Sigmoid colon (tissue), 7 donors: ENCODE results near the gene RPS8. TPM values are rescaled to one million over a fixed set of nuclear protein-coding genes. Genes with fewer than 3 reads are reported as not detected.

ENCODE experiments used
- DNase-seq: peaks from one replicate; pipeline ENCODE4 v3.0.0-alpha.2; 2019
- H3K27ac ChIP-seq, 4 donors: fragments of 200-600 bp; sonication (generic); one replicate each; pipeline ENCODE4 v1.5.1; 2016 to 2019; ENCODE audit warnings: mild to moderate bottlenecking in 1 of 4
- H3K27me3 ChIP-seq, 3 donors: fragments of 200-600 bp; sonication (generic); one replicate each; pipeline ENCODE4 v1.5.1; 2019; ENCODE audit warnings: mild to moderate bottlenecking in 1 of 3
- H3K36me3 ChIP-seq, 4 donors: fragments of 200-600 bp; sonication (generic); one replicate each; pipeline ENCODE4 v1.5.1; 2016 to 2019
- H3K4me1 ChIP-seq, 4 donors: fragments of 200-600 bp; sonication (generic); one replicate each; pipeline ENCODE4 v1.5.1; 2017 to 2019
- H3K4me3 ChIP-seq, 4 donors: fragments of 200-600 bp; sonication (generic); one replicate each; pipeline ENCODE4 v1.5.1; 2017 to 2019; ENCODE audit warnings: mild to moderate bottlenecking in 2 of 4, moderate library complexity in 1 of 4
- H3K9me3 ChIP-seq, 4 donors: fragments of 200-600 bp in 3 of 4; sonication (generic) in 3 of 4; one replicate each; pipeline versions ENCODE4 v1.5.1 to v1.6.1; 2013 to 2019
- CTCF ChIP-seq, 4 experiments: fragments of 450-650 bp in 3 of 4; fragments of 200-600 bp in 1 of 4; IDR thresholded peaks; one replicate each; pipeline ENCODE4 v1.5.1; 2016 to 2019; ENCODE audit warnings: antibody characterized with exemption in 4 of 4, mild to moderate bottlenecking in 3 of 4, moderate library complexity in 2 of 4
- EP300 ChIP-seq, 4 donors: sonication (generic); formaldehyde crosslinking; IDR thresholded peaks; one replicate each; pipeline ENCODE4 v1.6.1; 2017; ENCODE audit warnings: antibody characterized with exemption in 4 of 4
- POLR2A ChIP-seq, 2 donors: fragments of 450-650 bp; IDR thresholded peaks; one replicate each; pipeline ENCODE4 v1.6.1; 2016; ENCODE audit warnings: antibody characterized with exemption in 2 of 2, mild to moderate bottlenecking in 2 of 2, moderate library complexity in 2 of 2
- POLR2AphosphoS5 ChIP-seq, 4 donors: sonication (generic); formaldehyde crosslinking; IDR thresholded peaks; one replicate each; pipeline ENCODE4 v1.6.1; 2017; ENCODE audit warnings: antibody characterized with exemption in 4 of 4
- WGBS, 2 donors: extraction: QIAGEN DNeasy Blood & Tissue Kit; methylation state at CpG; one replicate each; pipeline ENCODE4 v1.1.7; 2013; 5-methylcytosine and 5-hydroxymethylcytosine counted together
- intact Hi-C: fragments of 100-400 bp; cut with DNase I; formaldehyde crosslinking; loops from one replicate; pipeline ENCODE4 v1.15.1; 2023
- polyA plus RNA-seq, 3 donors: library from polyadenylated mRNA; stranded (reverse); fragments of 200-250 nt; gene quantifications; one replicate each; pipeline ENCODE4 v1.2.3, GENCODE V29; 2013
- total RNA-seq, 4 donors: library from RNA; depleted of rRNA; stranded (reverse); fragments of >200 nt; gene quantifications; one replicate each; pipeline ENCODE4 v1.1.0, GENCODE V29; 2016
- donor health status: healthy with polysubstance abuse.
- donor health status: Bipolar disorder and iron deficiency.
- donor health status: healthy.

The RPS8 gene
- total and polyA plus RNA-seq, 7 donors = 1,996 to 3,717 (median 2,845) TPM

GRCh38 chr1:44785029-44785380 is 9.7 kb downstream of the RPS8 start:
- TF ChIP-seq POLR2A (IDR thresholded peaks at IDR 0.05) = no peak
- TF ChIP-seq CTCF (IDR thresholded peaks at IDR 0.05) = no peak
- TF ChIP-seq EP300 (IDR thresholded peaks at IDR 0.05) = no peak
- TF ChIP-seq POLR2AphosphoS5 (IDR thresholded peaks at IDR 0.05) = no peak
- Histone ChIP-seq H3K4me3 (no peak overlapping the region), H3K9me3 (no peaks in the 10 kb centered on the region), H3K4me1 (peaks cover 0 to 34% (median 25%) of the 10 kb centered on the region in 4 donors), H3K27me3 (no peaks in the 10 kb centered on the region), H3K27ac (no peak overlapping the region), H3K36me3 (peaks cover 0 to 20% (median 0%) of the 10 kb centered on the region in 4 donors)
- WGBS, 2 donors = 86 to 90% methylated on average over 6 of the region's 6 CpGs
- intact Hi-C loops = loop anchor here (5.0 kb wide), 2 partner anchors 37 to 227 kb away; partner anchors contain the start of genes HECTD3 and UROD
- DNase-seq = no peak

- no peak for DNase-seq
- Histone ChIP-seq H3K36me3 (peaks cover 0 to 14% (median 0%) of the 10 kb centered on the region in 4 donors), H3K4me3 (peak overlapping the region; percentile 34 to 61 (median 50)), H3K27ac (peak overlapping the region in 3 of 4 donors; percentile 59 to 70 (median 68)), H3K4me1 (peaks cover 0 to 34% (median 25%) of the 10 kb centered on the region in 4 donors), H3K9me3 (no peaks in the 10 kb centered on the region), H3K27me3 (no peaks in the 10 kb centered on the region)
- TF ChIP-seq CTCF (IDR thresholded peaks at IDR 0.05) (no peak), POLR2A (IDR thresholded peaks at IDR 0.05) (no peak), POLR2AphosphoS5 (IDR thresholded peaks at IDR 0.05) (no peak), EP300 (IDR thresholded peaks at IDR 0.05) (no peak)
- WGBS, 2 donors = 33 to 36% methylated on average over 11 of the region's 11 CpGs
- intact Hi-C loops = loop anchor here (1.0 to 5.0 kb wide), 3 partner anchors 37 to 227 kb away; partner anchors contain the start of genes HECTD3 and UROD
Measured at GRCh38 chr1:44785501-44786137, 10.3 kb downstream of the RPS8 start.

- Histone ChIP-seq H3K36me3 (peaks cover 0 to 7% (median 0%) of the 10 kb centered on the region in 4 donors), H3K4me3 (peak overlapping the region; percentile 34 to 61 (median 50)), H3K27ac (peak overlapping the region; percentile 41 to 70 (median 64)), H3K9me3 (no peaks in the 10 kb centered on the region), H3K4me1 (peaks cover 0 to 34% (median 25%) of the 10 kb centered on the region in 4 donors), H3K27me3 (no peaks in the 10 kb centered on the region)
- intact Hi-C loops = loop anchor here (1.0 to 5.0 kb wide), 3 partner anchors 36 to 226 kb away; partner anchors contain the start of genes HECTD3 and UROD
- peak; percentile 87 for DNase-seq
- no peak for TF ChIP-seq POLR2A (IDR thresholded peaks at IDR 0.05)
- peak; percentile 96 to 100 (median 98) for TF ChIP-seq CTCF (IDR thresholded peaks at IDR 0.05)
- peak in 2 of 4 donors; percentile 11 to 37 for TF ChIP-seq POLR2AphosphoS5 (IDR thresholded peaks at IDR 0.05)
- WGBS, 2 donors = 5 to 6% methylated on average over 49 of the region's 49 CpGs
Measured at GRCh38 chr1:44786138-44786840, 10.9 kb downstream of the RPS8 start.

- Histone ChIP-seq H3K27me3 (no peaks in the 10 kb centered on the region), H3K4me1 (peaks cover 0 to 34% (median 25%) of the 10 kb centered on the region in 4 donors), H3K9me3 (no peaks in the 10 kb centered on the region), H3K36me3 (peaks cover 0 to under 1% (median 0%) of the 10 kb centered on the region in 4 donors), H3K4me3 (peak overlapping the region in 2 of 4 donors; percentile 55 to 61), H3K27ac (peak overlapping the region; percentile 41 to 70 (median 64))
- no peak for DNase-seq
- intact Hi-C loops = loop anchor here (1.0 to 5.0 kb wide), 3 partner anchors 35 to 225 kb away; partner anchors contain the start of genes HECTD3 and UROD
- TF ChIP-seq POLR2AphosphoS5 (IDR thresholded peaks at IDR 0.05) = no peak
- no peak for TF ChIP-seq POLR2A (IDR thresholded peaks at IDR 0.05)
- no peak for TF ChIP-seq CTCF (IDR thresholded peaks at IDR 0.05)
- TF ChIP-seq EP300 (IDR thresholded peaks at IDR 0.05) = no peak
- 79 to 83% methylated on average over 9 of the region's 9 CpGs for WGBS, 2 donors
Measured at GRCh38 chr1:44786841-44787426, 11.6 kb downstream of the RPS8 start.
